ENCODE data around the gene MOSMO. TPM values are rescaled to one million over a fixed set of nuclear protein-coding genes. Genes with fewer than 3 reads are reported as not detected.

Gene MOSMO
- total and polyA plus RNA-seq, 8 donors: 1.2 to 32.3 (median 7.7) TPM

GRCh38 chr16:22071331-22071910 lies 63.5 kb downstream of the MOSMO start:
- intact Hi-C loops (cut with DNase I; ENCODE audit: low total_unique reads): no loop called here
- TF ChIP-seq POLR2AphosphoS5 (IDR thresholded peaks at IDR 0.05): no peak
- no peak for TF ChIP-seq EP300 (IDR thresholded peaks at IDR 0.05)
- TF ChIP-seq CTCF (IDR thresholded peaks at IDR 0.05): no peak
- TF ChIP-seq POLR2A (IDR thresholded peaks at IDR 0.05): no peak
- DNase-seq: no peak
- 66 to 74% (median 70%) methylated on average over 7 of the region's 7 CpGs for WGBS, 5 donors
- peak overlapping the region in 3 of 5 donors; percentile 22 to 61 (median 34) for H3K27ac ChIP-seq
- H3K9me3 ChIP-seq: peaks cover 0 to 4% (median 0%) of the 10 kb centered on the region in 4 donors
- H3K4me3 ChIP-seq: no peak overlapping the region
- no peaks in the 10 kb centered on the region for H3K27me3 ChIP-seq
- H3K36me3 ChIP-seq: peaks cover 0 to 4% (median 1%) of the 10 kb centered on the region in 4 donors
- peaks cover 5 to 40% (median 25%) of the 10 kb centered on the region in 4 donors for H3K4me1 ChIP-seq

- H3K27ac ChIP-seq: no peak overlapping the region
- no peaks in the 10 kb centered on the region for H3K9me3 ChIP-seq
- TF ChIP-seq CTCF (IDR thresholded peaks at IDR 0.05) (no peak), POLR2AphosphoS5 (IDR thresholded peaks at IDR 0.05) (no peak), EP300 (IDR thresholded peaks at IDR 0.05) (no peak), POLR2A (IDR thresholded peaks at IDR 0.05) (no peak)
- DNase-seq: no peak
- peaks cover 0 to 10% (median 2%) of the 10 kb centered on the region in 4 donors for H3K36me3 ChIP-seq
- H3K4me1 ChIP-seq: peaks cover 5 to 40% (median 25%) of the 10 kb centered on the region in 4 donors
- intact Hi-C loops (cut with DNase I; ENCODE audit: low total_unique reads): no loop called here
- no peak overlapping the region for H3K4me3 ChIP-seq
- 55 to 71% (median 59%) methylated on average over 3 of the region's 3 CpGs for WGBS, 5 donors
- no peaks in the 10 kb centered on the region for H3K27me3 ChIP-seq
Measured at GRCh38 chr16:22073350-22073749, 65.4 kb downstream of the MOSMO start.

GRCh38 chr16:22075043-22075757 lies 67.3 kb downstream of the MOSMO start:
- Histone ChIP-seq H3K4me1 (peaks cover 3 to 34% (median 21%) of the 10 kb centered on the region in 4 donors), H3K27me3 (no peaks in the 10 kb centered on the region), H3K9me3 (no peaks in the 10 kb centered on the region), H3K4me3 (no peak overlapping the region), H3K27ac (no peak overlapping the region), H3K36me3 (peaks cover 0 to 17% (median 12%) of the 10 kb centered on the region in 4 donors)
- intact Hi-C loops (cut with DNase I; ENCODE audit: low total_unique reads): loop anchor here (5.0 kb wide), 1 partner anchor 78 kb away; no protein-coding TSS in a partner anchor
- 86 to 96% (median 93%) methylated on average over 11 of the region's 11 CpGs for WGBS, 5 donors
- no peak for DNase-seq
- no peak for TF ChIP-seq POLR2AphosphoS5 (IDR thresholded peaks at IDR 0.05)
- no peak for TF ChIP-seq CTCF (IDR thresholded peaks at IDR 0.05)
- TF ChIP-seq POLR2A (IDR thresholded peaks at IDR 0.05): no peak

DNA sequence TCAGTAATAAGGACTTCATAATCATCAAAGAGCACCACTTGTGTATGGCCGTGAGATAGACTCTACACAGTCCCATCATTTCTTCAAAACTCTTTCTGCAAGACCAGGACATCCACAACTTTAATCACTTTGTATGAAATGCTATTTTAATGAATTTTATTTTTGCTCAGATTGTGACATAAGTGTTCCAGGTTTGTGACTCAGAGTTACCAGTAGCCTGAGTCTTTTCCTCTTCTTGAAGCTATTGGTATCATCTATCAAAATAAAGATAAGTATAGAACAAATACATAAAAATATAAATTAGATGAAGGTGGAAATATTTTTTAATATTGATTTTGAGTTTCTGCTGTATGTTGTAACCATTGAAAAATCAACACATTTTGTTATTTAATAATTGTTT lies 67.9 kb downstream of the MOSMO start:
- TF ChIP-seq CTCF (IDR thresholded peaks at IDR 0.05): no peak
- TF ChIP-seq POLR2AphosphoS5 (IDR thresholded peaks at IDR 0.05): no peak
- TF ChIP-seq POLR2A (IDR thresholded peaks at IDR 0.05): no peak
- TF ChIP-seq EP300 (IDR thresholded peaks at IDR 0.05): no peak
- WGBS, 5 donors: 92 to 100% (median 95%) methylated on average over 1 of the region's 1 CpG
- peaks cover 0 to 17% (median 12%) of the 10 kb centered on the region in 4 donors for H3K36me3 ChIP-seq
- H3K27me3 ChIP-seq: no peaks in the 10 kb centered on the region
- no peak overlapping the region for H3K27ac ChIP-seq
- intact Hi-C loops (cut with DNase I; ENCODE audit: low total_unique reads): loop anchor here (5.0 kb wide), 1 partner anchor 78 kb away; no protein-coding TSS in a partner anchor
- peaks cover 0 to 28% (median 16%) of the 10 kb centered on the region in 4 donors for H3K4me1 ChIP-seq
- H3K9me3 ChIP-seq: no peaks in the 10 kb centered on the region
- no peak overlapping the region for H3K4me3 ChIP-seq
- no peak for DNase-seq

Measured in stomach (tissue), 9 donors.